Muscle of back (tissue), 11 donors: Measurements from ENCODE around the gene KDM3B. TPM values are rescaled to one million over a fixed set of nuclear protein-coding genes. Genes with fewer than 3 reads are reported as not detected.

ENCODE experiments used
- DNase-seq, 3 donors: peaks; one replicate each; pipeline versions ENCODE4 v3.0.0 to v3.0.0-alpha.2; 2013
- polyA plus RNA-seq, 10 donors: library from polyadenylated mRNA; unstranded; fragments of 120-200 nt; gene quantifications; one replicate each; pipeline ENCODE4 v1.2.1, GENCODE V29; 2013; ENCODE audit not compliant: insufficient read length in 10 of 10

The KDM3B gene
- polyA plus RNA-seq, 10 donors, result 50.2 to 67.6 (median 54.0) TPM

GRCh38 chr5:138344887-138345622 lies 7.4 kb upstream of the KDM3B start:
- no peak for DNase-seq

DNA sequence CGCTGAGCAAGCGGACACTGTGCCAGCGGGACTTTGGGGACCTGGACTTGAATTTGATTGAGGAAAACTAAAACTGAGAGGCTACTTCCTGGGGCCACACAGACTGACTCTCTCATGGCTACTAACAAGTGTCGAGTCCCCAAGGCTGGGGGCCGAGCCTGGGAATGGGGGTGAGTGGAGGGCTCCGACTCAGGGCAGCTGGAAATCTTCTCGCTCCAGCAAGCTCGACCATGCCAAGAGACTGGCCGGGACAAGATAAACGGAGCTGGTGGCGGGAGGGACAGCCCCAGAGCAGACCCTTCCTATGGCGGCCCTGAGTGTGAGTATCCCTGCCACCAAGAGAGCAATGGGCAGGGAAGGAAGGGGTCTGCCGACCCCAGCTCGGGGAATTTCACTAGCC lies 5.6 kb upstream of the KDM3B start:
- DNase-seq, result no peak

DNA sequence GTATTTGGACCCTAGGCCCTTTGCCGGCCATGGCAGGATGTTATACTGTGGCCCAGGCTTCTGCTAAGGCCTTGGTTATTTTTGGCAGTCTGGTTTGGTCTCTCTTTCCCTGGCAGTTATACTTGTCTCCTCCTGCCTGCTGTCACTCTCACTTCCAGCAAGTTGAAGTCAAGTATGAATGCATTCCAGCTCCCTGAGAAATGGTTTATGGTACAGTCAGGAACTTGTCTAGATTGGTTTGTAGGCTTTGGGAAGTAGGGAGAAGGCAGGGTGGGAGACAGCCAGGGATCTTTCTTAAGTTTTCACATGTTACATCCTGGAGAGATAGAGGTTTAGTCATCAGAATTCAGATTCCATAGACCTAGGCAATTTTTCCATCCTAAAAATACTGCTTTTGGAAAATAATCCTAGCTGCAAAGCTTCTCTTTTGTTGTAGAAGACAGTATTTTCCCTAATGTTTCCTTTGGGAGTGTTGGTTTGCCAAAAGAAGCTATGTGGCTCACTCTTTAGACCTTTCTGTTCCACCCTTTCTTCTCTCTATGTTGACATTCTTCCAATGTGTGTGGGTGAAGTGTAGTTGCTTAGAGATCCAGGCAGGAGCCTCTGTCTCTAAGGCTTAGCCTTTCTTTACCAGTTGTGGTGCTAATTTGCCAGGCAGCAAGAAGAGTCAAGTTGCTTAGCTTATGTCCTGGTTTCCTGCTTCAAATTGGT lies 2.5 kb upstream of the KDM3B start:
- no peak for DNase-seq

GRCh38 chr5:138350563-138350890 lies 2.0 kb upstream of the KDM3B start:
- DNase-seq, result no peak

GRCh38 chr5:138351056-138351455 lies 1.4 kb upstream of the KDM3B start:
- no peak for DNase-seq

GRCh38 chr5:138351517-138351916 lies 968 bp upstream of the KDM3B start:
- DNase-seq, result no peak

- DNase-seq, result peak; percentile 55 to 92 (median 76)
These were observed 456 bp downstream of the KDM3B start for GRCh38 chr5:138352722-138353559.

- peak in 1 of 3 donors; percentile 67 for DNase-seq
These were observed 1.1 kb downstream of the KDM3B start for GRCh38 chr5:138353560-138354080.

- peak in 1 of 3 donors; percentile 27 for DNase-seq
These were observed 1.9 kb downstream of the KDM3B start for GRCh38 chr5:138354387-138354786.

GRCh38 chr5:138354926-138355378 lies 2.5 kb downstream of the KDM3B start:
- DNase-seq, result peak in 1 of 3 donors; percentile 55

DNA sequence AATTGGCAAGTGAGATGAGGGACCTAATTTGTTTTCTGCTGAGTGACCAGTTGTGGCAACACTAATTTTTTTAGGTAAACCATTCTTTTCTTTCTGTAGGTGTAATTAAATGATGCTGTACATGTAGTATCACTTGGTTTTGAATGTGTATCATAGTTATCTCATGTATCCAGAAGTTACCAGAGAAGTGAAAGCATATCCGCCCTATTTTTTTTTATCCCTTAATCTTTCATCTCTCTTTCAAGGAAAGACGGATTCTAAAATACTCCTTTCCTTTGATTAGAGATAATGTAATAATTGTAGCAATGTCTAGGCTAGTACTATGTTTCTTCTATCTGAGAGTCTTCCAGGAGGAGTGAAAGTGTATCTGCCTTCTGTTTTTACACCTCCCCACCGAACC lies 7.1 kb downstream of the KDM3B start:
- DNase-seq, result no peak

DNA sequence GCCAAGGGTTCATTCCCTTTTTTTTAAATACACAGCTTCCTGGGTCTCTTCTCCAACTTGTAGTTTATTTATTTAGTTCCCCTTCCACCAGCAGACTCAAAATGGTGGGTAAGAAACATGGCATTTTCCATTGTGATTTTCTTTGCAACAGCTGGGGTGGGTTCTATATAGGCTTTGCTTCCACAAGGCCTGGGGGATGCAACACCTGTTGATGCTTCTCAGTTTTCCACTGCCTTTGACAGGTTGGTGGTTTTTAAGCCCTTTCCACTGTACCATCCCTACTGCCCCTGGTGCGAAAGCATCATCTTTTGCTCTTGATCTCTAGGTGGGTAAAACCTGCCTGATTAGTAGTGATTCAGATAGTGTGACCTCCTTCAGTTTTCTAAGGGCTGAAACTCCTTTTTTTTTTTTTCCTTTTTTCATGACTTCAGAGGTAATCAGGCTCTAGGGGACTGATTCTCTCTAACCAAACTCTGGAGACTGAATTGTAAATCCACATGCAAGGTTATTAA lies 8.5 kb downstream of the KDM3B start:
- DNase-seq, result no peak

- DNase-seq, result no peak
These were observed 12.1 kb downstream of the KDM3B start for GRCh38 chr5:138364576-138364975.

DNA sequence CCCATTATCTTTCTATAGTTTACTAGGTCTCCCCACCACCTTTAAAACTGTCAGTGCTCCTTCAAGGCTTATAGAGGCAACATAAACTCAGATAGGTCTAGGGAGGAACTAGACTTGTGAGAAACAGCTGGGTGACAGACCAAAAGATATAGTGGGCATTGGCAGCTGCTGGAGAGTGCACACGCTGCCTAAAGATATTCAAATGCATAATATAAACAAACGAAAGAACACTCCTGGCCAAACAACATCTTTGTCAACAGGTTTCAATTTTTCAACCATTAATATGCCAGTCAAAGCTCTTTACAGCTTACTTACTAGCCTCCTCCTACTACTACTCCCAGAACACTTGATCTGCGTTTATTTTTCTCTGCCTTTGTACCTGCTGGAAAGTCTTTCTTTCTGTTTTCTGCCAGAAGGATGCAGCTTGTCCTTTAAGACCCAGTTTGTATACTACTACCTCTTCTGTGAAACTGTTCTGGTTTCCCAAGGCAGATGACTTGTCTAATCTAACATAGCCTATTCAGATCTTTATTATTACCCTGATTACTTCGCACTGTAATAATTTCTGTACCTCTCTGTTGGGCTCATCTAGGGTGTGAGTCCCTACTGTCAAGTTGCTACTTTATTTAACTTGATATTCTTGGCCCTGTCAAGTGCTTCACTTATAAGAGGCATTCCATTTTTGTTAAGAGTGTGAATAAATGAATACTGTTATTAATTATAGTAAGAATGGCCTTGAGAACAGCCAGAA lies 14.3 kb downstream of the KDM3B start:
- no peak for DNase-seq

- DNase-seq, result no peak
These were observed 16.8 kb downstream of the KDM3B start for GRCh38 chr5:138369261-138369660.

DNA sequence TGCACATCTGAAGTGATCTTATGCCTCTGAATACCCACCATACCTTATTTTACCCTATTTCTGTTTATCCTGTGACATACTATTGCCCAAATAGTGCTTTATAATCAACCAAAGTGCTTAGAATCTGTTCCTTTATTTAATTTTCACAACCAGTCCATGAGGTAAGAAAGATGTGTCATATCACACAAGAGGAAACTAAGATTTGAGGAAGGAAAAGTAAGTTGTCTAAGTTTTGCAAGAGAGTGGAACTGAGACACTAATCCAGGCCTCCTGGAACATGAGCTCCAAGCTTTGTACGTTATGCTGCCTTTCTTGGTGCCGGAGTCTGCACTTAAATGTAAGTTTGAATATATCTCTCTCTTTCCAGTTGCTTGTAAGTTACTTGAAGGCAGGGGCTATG lies 17.2 kb downstream of the KDM3B start:
- DNase-seq, result peak in 1 of 3 donors; percentile 21

- DNase-seq, result no peak
These were observed 18.1 kb downstream of the KDM3B start for GRCh38 chr5:138370537-138370936.

DNA sequence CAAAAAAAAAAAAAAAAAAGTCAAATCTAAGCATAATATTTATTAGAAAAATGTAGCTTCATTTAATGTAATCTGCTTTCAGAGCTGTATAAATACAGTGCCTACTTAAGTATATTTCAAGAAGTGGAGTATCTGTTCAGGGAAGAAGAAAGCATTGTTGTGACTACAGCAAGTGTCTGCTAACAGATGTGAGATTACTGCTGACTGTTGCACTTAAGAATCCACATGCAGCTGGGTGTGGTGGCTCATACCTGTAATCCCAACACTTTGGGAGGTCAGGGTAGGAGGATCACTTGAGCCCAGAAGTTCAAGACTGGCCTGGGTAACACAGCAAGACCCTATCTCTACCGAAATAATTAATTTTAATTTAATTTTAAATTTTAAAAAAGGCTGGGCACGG lies 19.0 kb downstream of the KDM3B start:
- no peak for DNase-seq

GRCh38 chr5:138372225-138372624 lies 19.7 kb downstream of the KDM3B start:
- DNase-seq, result no peak

GRCh38 chr5:138372653-138373052 lies 20.2 kb downstream of the KDM3B start:
- no peak for DNase-seq

DNA sequence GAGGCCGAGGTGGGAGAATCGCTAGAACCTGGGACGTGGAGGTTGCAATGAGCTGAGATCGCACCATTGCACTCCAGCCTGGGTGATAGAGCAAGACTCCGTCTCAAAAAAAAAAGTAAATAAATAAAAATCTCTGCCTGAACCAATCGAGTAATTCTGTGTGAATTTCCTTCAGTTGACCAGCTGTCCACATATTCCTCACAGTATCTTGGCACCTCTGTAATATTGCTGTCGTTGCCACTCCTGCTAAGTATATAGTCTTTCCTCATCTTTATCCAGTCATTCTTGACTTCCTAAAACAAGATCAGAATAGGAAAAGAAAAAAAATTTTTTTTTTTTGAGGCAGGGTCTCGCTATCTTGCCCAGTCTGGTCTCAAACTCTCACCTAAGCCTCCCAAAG lies 29.9 kb downstream of the KDM3B start:
- DNase-seq, result no peak
